ENCODE measurements around the gene GNG13.

DNA sequence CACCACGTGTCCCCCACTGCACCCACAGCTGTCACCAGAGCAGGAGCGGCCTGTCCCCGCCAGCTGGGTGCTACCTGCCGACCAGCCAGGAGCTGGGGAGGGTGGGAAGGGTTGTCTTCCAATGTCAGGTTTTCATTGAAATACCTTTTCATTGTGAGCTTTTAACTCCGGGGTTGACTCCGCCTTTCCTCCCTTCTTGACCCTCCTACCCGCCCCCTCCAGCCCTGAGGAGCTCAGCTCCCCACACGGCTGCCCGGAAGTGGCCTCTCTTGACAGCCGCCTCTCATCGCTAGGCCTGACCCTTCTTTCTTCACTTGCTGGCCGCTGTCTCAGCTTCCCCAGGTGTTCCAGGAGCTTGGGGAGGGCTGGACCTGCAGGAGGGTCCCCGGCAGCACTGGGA, 21.2 kb upstream of the GNG13 start:
- TF ChIP-seq CTCF (IDR thresholded peaks at IDR 0.05) (no peak), POLR2AphosphoS5 (IDR thresholded peaks at IDR 0.05; ENCODE audit: low read depth, low read length) (no peak)

All from Panc1 (cell line).